Epithelial cell of esophagus (primary cell): Measurements from ENCODE around the gene RPRML.

Experiments
- DNase-seq: peaks from one replicate; pipeline ENCODE4 v3.0.0; 2010; ENCODE audit warnings: low read depth
- H3K4me3 ChIP-seq: 2 replicates; pipeline ENCODE4 v1.5.1; 2011; ENCODE audit warnings: mild to moderate bottlenecking, low read length, control low read depth
- TF ChIP-seq, protein P1 (sequence below): IDR thresholded peaks from 2 replicates; pipeline ENCODE4 v1.5.1; 2011; ENCODE audit warnings: low read depth, mild to moderate bottlenecking, low read length, control low read depth, inconsistent platforms; ENCODE audit not compliant: insufficient read depth; ENCODE audit errors: missing control alignments

Gene RPRML

DNA sequence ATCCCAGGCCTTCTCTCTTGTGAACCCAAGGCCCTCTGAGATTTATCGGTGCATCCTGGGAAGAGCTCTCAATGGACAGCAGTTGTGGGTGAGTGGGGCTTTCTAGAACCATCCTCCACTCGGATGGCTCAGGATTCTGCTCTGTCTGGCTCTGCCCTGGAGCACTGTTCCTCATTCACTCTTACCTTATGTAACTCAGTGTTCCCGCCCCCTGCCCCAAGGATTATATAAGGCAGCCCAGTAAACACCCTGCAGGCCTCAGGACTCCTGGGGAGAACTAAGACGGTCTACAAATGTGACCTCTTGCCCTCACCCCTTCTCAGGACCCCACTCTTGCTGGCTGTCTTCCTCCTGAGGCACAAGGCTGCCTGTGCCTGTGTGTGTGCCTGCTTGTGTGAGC lies 3.8 kb downstream of the RPRML start:
- TF ChIP-seq, protein P1, sequence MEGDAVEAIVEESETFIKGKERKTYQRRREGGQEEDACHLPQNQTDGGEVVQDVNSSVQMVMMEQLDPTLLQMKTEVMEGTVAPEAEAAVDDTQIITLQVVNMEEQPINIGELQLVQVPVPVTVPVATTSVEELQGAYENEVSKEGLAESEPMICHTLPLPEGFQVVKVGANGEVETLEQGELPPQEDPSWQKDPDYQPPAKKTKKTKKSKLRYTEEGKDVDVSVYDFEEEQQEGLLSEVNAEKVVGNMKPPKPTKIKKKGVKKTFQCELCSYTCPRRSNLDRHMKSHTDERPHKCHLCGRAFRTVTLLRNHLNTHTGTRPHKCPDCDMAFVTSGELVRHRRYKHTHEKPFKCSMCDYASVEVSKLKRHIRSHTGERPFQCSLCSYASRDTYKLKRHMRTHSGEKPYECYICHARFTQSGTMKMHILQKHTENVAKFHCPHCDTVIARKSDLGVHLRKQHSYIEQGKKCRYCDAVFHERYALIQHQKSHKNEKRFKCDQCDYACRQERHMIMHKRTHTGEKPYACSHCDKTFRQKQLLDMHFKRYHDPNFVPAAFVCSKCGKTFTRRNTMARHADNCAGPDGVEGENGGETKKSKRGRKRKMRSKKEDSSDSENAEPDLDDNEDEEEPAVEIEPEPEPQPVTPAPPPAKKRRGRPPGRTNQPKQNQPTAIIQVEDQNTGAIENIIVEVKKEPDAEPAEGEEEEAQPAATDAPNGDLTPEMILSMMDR: no peak
- DNase-seq: no peak
- no peak overlapping the region for H3K4me3 ChIP-seq

DNA sequence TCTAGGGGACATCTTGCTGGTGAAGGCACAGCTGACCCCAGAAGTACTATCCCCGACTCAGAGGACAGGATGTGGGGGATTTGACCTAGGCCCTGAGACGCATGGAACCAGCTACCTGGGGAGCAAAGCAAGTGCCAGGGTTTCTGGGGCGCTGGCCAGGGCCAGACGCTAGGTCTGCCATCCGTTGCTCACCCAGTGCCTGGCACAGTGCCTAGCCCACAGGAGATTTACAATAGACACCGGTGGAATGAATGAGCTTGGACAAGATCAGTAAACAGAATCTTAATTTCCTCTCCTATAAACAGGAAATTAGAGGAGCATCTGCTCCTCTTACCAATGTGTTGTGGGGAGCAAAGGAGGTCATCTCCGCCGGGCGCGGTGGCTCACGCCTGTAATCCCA lies 5.0 kb downstream of the RPRML start:
- no peak overlapping the region for H3K4me3 ChIP-seq
- no peak for DNase-seq
- TF ChIP-seq, protein P1: no peak

DNA sequence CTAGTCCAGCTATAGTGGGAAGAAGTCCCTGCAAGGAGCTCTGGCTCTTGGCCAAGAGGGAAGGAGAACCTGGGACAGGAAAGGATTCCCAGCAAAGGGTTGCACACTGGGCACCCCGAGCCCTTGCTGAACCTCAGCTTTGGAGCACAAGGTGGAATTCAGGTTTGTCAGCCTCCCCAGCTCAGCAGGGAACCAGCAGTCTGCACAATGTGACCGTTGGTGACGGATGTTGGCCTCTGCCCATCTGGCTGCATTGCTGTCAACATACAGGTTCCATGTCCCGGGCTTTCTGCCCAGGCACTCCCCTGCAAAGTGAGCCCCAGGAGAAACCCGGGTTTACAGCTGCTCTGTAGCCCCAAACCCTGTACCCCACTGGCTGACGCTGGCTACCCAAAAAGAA lies 6.7 kb downstream of the RPRML start:
- no peak overlapping the region for H3K4me3 ChIP-seq
- TF ChIP-seq, protein P1: no peak
- DNase-seq: no peak

DNA sequence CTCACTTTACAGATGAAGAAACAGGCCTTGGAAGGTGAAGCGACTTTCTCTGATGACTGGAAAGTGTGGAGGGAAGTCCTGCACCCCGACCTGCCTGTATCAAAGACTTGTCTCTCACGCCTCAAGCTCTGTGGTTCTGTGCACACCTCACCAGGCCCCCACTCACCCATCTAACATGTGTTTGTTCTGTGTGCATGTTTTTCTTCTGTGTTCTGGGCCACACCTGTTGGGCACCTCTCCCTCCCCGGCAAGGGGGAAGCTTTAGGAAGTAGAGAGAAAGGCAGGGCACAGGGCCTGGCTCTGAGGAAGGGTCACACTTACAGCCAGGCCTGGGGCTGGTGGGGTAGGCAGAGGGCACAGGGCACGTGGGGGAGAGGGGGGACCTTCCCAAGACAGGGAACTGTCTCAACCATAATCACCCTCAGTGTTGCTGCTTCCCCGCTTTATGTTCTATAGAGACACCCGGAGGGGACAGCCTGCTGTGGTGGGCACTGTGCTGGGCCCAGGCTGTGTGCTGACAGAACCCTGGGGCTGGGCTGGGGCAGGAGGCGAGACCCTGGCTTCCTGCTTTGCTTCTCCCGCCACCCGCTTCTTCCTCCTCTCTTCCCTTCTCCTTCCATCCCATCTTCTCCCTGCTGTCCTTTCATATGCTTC lies 7.3 kb downstream of the RPRML start:
- TF ChIP-seq, protein P1: no peak
- DNase-seq: no peak
- H3K4me3 ChIP-seq: no peak overlapping the region

DNA sequence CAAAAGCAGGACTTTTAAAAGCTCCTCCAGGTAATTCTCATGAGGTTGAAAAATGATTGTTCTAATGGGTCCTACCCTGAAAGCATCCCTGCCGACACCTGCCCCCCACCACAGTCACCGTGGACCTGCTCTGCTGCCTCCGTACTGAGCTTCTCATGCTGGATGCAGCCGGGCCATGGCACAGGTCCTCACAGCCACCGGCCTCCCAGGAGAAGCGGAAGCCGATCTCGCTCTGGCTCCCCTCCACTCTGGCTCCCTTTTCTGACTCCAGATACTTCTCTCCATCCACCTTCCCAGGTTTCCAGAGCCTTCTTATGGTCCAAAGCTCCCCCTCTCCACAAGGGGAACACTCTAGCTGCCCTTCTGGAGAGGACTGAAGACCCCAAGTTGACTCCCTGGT lies 10.2 kb downstream of the RPRML start:
- TF ChIP-seq, protein P1: no peak
- no peak for DNase-seq
- H3K4me3 ChIP-seq: no peak overlapping the region

DNA sequence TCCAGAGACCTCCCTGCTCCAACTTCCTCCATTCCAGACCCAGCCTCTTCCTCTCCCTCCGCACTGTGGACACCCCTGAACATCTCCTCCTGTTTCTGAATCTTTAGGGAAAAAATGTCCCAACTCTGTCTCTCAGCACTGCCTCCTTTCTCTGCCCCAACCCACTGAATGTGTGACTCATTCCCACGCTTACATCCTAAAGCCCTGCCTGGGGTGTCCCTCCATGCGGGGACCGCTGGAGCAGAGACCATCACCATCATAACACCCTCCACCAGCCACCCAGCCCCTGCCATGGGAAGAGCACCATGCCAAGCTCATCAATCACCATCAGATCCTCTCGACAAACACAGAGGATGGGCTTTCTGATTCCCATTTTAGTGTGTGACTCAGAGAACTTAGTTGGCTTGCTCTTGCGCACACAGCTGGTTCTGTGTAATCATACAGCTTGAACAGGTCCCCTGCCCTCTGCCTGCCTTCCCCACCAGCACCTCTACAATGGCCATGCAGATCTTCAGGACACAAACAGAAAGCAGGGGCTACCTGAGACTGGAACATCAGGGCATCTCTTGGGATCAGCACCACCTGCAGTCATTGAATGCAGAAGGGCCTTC lies 10.7 kb downstream of the RPRML start:
- no peak overlapping the region for H3K4me3 ChIP-seq
- TF ChIP-seq, protein P1: no peak
- DNase-seq: no peak
